ENCODE results near the gene ZNF174. TPM values are rescaled to one million over a fixed set of nuclear protein-coding genes. Genes with fewer than 3 reads are reported as not detected.

ZNF174 gene
- total RNA-seq, 3 donors from 2014 or later = 7.5 to 14.5 (median 8.0) TPM

- TF ChIP-seq CTCF (IDR thresholded peaks at IDR 0.05) = no peak
- no peak for DNase-seq
- H3K36me3 ChIP-seq (ENCODE audit: low read depth) = peaks cover 21% of the 10 kb centered on the region
- peaks cover 86% of the 10 kb centered on the region for H3K9me3 ChIP-seq
- no peaks in the 10 kb centered on the region for H3K4me1 ChIP-seq (ENCODE audit: low read depth)
- intact Hi-C loops (cut with DNase I, micrococcal nuclease) = no loop called here
- no peak overlapping the region for H3K4me3 ChIP-seq
- no peak for ATAC-seq
These were observed 12.7 kb upstream of the ZNF174 start for GRCh38 chr16:3388325-3388724.

GRCh38 chr16:3389663-3390338 lies 11.2 kb upstream of the ZNF174 start:
- intact Hi-C loops (cut with DNase I, micrococcal nuclease) = loop anchor here (10.0 kb wide), 2 partner anchors 75 to 85 kb away; partner anchors contain the start of genes TIGD7 (in 1 of the 2) and ZNF75A (in 1 of the 2)
- peaks cover 78% of the 10 kb centered on the region for H3K9me3 ChIP-seq

GRCh38 chr16:3400446-3400778 lies 603 bp upstream of the ZNF174 start:
- intact Hi-C loops (cut with DNase I, micrococcal nuclease) = no loop called here
- peaks cover 31% of the 10 kb centered on the region for H3K9me3 ChIP-seq

More at GRCh38 chr16:3389663-3390338, 11.2 kb upstream of the ZNF174 start:
- no peak for TF ChIP-seq CTCF (IDR thresholded peaks at IDR 0.05)
- DNase-seq (no peak), ATAC-seq (no peak)
- Histone ChIP-seq H3K36me3 (ENCODE audit: low read depth) (peaks cover 12% of the 10 kb centered on the region), H3K4me3 (no peak overlapping the region), H3K4me1 (ENCODE audit: low read depth) (no peaks in the 10 kb centered on the region)

GRCh38 chr16:3401719-3402397 lies 843 bp downstream of the ZNF174 start:
- peaks cover 41% of the 10 kb centered on the region for H3K9me3 ChIP-seq
- peaks cover 16% of the 10 kb centered on the region for H3K4me1 ChIP-seq (ENCODE audit: low read depth)
- peaks cover 2% of the 10 kb centered on the region for H3K36me3 ChIP-seq (ENCODE audit: low read depth)
- ATAC-seq = no peak
- no peak for TF ChIP-seq CTCF (IDR thresholded peaks at IDR 0.05)
- intact Hi-C loops (cut with DNase I, micrococcal nuclease) = no loop called here
- peak overlapping the region; percentile 85 for H3K4me3 ChIP-seq
- DNase-seq = no peak

More at GRCh38 chr16:3400446-3400778, 603 bp upstream of the ZNF174 start:
- Histone ChIP-seq H3K4me1 (ENCODE audit: low read depth) (peaks cover 16% of the 10 kb centered on the region), H3K36me3 (ENCODE audit: low read depth) (no peaks in the 10 kb centered on the region), H3K4me3 (peak overlapping the region; percentile 85)
- no peak for DNase-seq
- no peak for ATAC-seq
- no peak for TF ChIP-seq CTCF (IDR thresholded peaks at IDR 0.05)

- H3K4me3 ChIP-seq = no peak overlapping the region
- DNase-seq (no peak), ATAC-seq (no peak)
- intact Hi-C loops (cut with DNase I, micrococcal nuclease) = no loop called here
- peaks cover 20% of the 10 kb centered on the region for H3K36me3 ChIP-seq (ENCODE audit: low read depth)
- no peak for TF ChIP-seq CTCF (IDR thresholded peaks at IDR 0.05)
- H3K4me1 ChIP-seq (ENCODE audit: low read depth) = no peaks in the 10 kb centered on the region
- peaks cover 94% of the 10 kb centered on the region for H3K9me3 ChIP-seq
These were observed 7.7 kb downstream of the ZNF174 start for GRCh38 chr16:3408561-3409197.
